MG63 (cell line): ENCODE data around the gene ARHGAP26. TPM values are rescaled to one million over a fixed set of nuclear protein-coding genes. Genes with fewer than 3 reads are reported as not detected.

ENCODE experiments used
- DNase-seq: peaks from one replicate; pipeline ENCODE4 v3.0.0-alpha.2; 2020
- H3K27me3 ChIP-seq: fragments of 250-450 bp; sonication (Bioruptor Pico); 2 replicates; pipeline ENCODE4 v1.5.1; 2020; ENCODE audit warnings: mild to moderate bottlenecking, moderate library complexity
- H3K36me3 ChIP-seq: fragments of 250-450 bp; sonication (Bioruptor Pico); 2 replicates; pipeline ENCODE4 v1.5.1; 2020; ENCODE audit warnings: mild to moderate bottlenecking, moderate library complexity
- H3K4me3 ChIP-seq: fragments of 250-450 bp; sonication (Bioruptor Pico); 2 replicates; pipeline ENCODE4 v1.5.1; 2020; ENCODE audit warnings: mild to moderate bottlenecking, moderate library complexity
- H3K9me3 ChIP-seq: fragments of 250-450 bp; sonication (Bioruptor Pico); 2 replicates; pipeline ENCODE4 v1.5.1; 2020; ENCODE audit warnings: mild to moderate bottlenecking, moderate library complexity
- total RNA-seq: library from RNA; depleted of rRNA; stranded (reverse); fragments of >200 nt; shearing (Covaris generic); gene quantifications from 2 replicates; pipeline ENCODE4 v1.2.3, GENCODE V29; 2014; ENCODE audit warnings: low replicate concordance

ARHGAP26 gene
- total RNA-seq, 1 experiment from 2014 or later: 1.3 TPM

DNA sequence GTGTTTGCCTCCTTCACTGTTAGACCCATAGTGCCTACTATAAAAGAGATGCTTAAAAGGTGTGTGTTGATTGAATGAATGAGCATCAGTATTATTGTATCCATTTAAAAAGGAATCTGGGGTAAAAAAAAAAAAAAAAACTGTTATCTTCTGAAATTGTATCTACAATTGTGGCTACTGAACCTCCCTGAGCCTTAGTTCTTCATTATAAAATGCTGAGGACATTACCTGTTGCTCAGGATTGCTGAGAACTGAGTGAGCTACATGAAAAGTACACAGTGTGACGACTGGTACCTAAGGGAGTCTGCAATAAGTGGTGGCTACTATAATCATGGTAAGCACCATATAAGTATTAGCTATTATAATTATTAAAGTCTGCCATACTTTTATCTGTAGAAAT lies 362.6 kb downstream of the ARHGAP26 start:
- no peaks in the 10 kb centered on the region for H3K36me3 ChIP-seq
- H3K27me3 ChIP-seq: no peaks in the 10 kb centered on the region
- H3K4me3 ChIP-seq: no peak overlapping the region
- DNase-seq: no peak
- no peaks in the 10 kb centered on the region for H3K9me3 ChIP-seq

DNA sequence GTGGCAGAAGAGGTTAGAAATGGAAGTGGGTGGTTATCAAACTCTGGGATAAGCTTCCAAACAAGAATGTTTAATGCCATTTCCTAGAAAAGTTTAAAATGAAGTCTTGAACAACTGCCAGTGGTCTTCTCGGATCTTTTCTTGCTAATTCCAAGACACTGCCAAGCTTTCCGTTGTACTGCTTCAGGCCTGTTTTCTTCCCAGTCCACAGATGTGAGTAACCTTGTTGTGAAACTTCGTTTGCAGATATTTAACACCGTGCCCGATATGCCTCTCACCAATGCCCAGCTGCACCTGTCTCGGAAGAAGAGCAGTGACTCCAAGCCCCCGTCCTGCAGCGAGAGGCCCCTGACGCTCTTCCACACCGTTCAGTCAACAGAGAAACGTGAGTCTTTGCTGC lies 363.5 kb downstream of the ARHGAP26 start:
- Histone ChIP-seq H3K27me3 (no peaks in the 10 kb centered on the region), H3K4me3 (no peak overlapping the region), H3K9me3 (no peaks in the 10 kb centered on the region), H3K36me3 (no peaks in the 10 kb centered on the region)
- no peak for DNase-seq

DNA sequence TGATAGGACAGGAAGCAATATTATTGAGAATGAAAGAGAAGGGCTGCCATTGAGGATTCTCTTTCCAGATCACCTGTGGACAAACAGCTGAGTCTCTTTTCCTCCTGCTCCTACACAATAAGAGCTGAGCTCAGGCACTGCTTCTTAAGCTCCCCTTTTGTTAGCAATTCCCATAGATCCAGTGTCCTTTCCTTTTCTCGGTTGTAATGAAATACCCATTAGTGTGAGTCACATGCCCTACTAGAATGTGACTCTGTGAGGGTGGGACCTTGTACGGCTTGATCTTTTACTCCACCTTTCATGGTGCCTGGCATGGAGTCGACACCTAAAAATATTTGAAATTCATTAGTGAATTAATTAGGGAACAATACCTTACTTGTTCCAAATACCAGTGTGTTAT lies 364.1 kb downstream of the ARHGAP26 start:
- no peaks in the 10 kb centered on the region for H3K27me3 ChIP-seq
- no peak overlapping the region for H3K4me3 ChIP-seq
- no peaks in the 10 kb centered on the region for H3K9me3 ChIP-seq
- no peak for DNase-seq
- no peaks in the 10 kb centered on the region for H3K36me3 ChIP-seq

DNA sequence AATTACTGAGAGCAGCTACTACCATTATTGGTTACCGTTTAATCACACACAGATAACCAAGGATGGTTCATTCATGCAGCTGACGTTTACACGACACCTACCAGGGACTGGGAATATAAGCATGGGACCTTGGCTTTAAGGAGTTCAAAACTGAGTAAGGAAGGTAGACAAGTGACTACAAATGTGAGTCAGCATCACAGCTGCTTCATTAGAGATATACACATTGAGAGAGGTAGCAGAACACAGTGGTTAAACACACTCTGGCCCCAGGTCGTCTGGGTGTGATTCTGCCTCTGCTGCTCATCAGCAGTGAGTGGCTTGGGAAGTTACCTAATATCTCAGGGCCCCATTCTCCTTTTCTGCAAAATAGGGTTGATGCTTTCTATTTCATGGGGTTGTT lies 364.7 kb downstream of the ARHGAP26 start:
- no peaks in the 10 kb centered on the region for H3K27me3 ChIP-seq
- no peaks in the 10 kb centered on the region for H3K9me3 ChIP-seq
- no peaks in the 10 kb centered on the region for H3K36me3 ChIP-seq
- DNase-seq: no peak
- no peak overlapping the region for H3K4me3 ChIP-seq

DNA sequence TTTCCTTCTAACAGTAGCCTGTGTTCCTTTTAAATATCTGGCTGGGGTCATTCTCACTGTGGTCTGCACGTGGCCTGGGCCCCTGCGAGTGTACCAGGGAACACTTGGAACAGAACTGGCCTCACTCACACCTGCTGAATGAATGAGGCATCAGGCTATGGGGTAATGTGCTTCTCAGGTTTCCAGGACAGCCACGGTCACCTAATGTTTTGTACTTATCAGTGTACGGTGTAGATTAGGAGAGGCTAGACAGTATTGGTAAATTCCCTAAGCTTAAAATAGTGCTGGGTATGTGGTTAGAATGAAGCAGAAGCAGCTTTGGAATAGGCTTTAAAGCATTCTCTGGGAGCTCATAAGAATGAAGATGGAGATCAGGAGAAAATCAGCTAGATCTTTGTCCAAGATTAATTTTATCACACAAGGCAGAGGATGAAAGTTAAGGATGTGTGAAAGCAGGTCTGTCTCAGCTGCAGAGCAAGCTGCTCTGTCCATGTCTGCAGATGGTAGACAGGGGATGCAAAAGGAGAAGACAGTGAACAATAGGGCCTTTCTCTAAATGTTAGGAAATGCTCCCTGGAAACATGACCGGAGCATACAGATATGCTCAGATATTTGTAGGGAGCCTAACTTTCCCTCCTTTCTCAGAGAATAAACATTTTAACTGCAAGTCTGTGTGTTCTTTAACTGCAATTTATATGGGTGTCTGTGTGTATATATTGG lies 365.8 kb downstream of the ARHGAP26 start:
- Histone ChIP-seq H3K27me3 (no peaks in the 10 kb centered on the region), H3K4me3 (no peak overlapping the region), H3K9me3 (no peaks in the 10 kb centered on the region), H3K36me3 (no peaks in the 10 kb centered on the region)
- no peak for DNase-seq

DNA sequence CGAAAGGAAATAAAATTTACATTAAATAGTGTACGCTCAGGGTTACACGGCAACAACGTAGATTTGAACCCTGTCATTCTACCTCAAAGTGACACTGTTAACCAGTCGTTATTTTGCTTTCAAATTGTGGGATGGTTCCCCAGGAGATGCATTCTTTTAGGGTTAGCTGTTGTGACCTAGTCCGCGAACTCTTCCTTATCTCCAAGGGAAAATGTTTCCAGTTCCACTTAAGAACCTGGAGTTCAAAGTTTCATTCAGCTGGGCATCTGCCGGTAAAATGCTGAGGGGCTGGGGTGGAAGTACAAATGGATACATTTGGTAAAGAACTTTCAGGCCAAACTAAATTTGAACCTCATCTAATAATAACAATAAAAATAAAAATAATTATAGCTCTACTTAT lies 368.7 kb downstream of the ARHGAP26 start:
- Histone ChIP-seq H3K27me3 (no peaks in the 10 kb centered on the region), H3K9me3 (no peaks in the 10 kb centered on the region), H3K4me3 (no peak overlapping the region), H3K36me3 (no peaks in the 10 kb centered on the region)
- no peak for DNase-seq

DNA sequence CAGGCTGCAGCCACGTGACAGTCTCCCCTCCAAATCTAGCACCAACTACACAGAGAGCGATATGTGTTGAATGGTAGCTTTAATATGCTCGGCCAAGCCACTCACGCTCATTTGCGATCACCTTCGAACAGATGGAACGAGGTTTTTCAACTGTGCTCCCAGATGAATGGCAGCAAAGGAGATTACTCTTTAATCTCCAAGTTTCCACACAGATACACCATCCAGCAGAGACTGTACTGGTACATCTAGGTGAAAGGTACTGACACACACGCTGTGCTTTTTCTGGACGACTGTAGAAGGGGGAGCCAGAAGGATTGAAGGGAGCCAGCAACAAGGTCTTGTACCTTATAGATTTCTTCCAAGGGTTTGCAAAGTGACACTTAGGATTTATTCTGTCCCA lies 369.4 kb downstream of the ARHGAP26 start:
- Histone ChIP-seq H3K27me3 (no peaks in the 10 kb centered on the region), H3K4me3 (no peak overlapping the region), H3K9me3 (no peaks in the 10 kb centered on the region), H3K36me3 (no peaks in the 10 kb centered on the region)
- no peak for DNase-seq

DNA sequence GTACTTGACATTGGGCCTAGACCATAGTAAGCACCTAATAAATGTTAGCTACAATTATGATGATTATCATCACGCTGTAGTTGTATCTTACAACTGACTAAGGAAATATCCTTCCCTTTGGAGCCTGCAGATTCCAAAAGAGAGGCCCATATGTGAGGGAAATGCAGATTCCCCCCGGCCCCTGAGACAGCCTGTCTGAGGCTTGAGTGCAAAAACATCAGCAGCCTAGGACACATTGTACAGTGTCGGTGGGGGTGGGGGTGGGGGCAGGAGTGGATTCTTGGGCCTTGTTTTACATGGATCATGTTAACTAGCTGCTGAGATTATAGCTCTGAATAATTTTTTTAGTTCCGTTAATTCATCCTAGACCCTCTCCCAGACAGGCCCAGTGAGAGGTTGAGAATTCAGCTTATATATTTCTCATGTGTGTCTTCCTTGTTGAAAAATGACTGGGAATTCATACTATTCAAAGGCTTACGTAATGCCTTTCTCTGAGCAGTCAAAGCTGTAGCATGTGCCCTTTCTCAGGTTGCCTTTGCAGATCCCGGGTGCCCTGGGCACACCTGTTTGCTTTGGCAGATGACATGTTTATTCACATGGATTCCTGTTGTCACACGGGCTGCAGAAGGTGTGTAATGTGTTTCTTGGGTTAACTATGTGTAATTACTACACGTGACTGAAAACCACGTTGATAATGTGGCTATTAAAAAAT lies 370.5 kb downstream of the ARHGAP26 start:
- DNase-seq: no peak
- no peaks in the 10 kb centered on the region for H3K27me3 ChIP-seq

DNA sequence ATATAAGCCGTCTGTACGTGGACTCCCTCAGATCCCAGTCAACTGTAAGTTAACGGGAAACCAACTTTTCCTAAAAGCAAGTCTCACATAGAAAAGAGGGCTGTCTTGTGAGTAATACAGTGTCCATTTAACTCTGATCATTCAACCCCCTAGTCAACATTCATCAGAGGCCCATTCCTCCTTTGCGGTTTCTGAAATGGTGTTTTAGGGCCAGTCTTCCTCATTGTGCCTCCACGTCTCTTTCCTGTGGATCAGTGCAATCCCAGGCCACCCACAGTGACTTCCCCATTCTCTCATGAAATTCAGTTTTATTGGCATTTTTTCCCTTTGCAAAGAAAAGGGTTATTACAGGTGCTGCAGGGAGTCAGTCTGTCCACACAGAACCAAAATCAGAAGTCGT lies 371.5 kb downstream of the ARHGAP26 start:
- Histone ChIP-seq H3K9me3 (no peaks in the 10 kb centered on the region; the same call in 1 of the 2 replicates), H3K36me3 (no peaks in the 10 kb centered on the region), H3K4me3 (no peak overlapping the region), H3K27me3 (no peaks in the 10 kb centered on the region)
- no peak for DNase-seq

More for the DNA sequence above, 370.5 kb downstream of the ARHGAP26 start:
- no peaks in the 10 kb centered on the region for H3K36me3 ChIP-seq
- no peak overlapping the region for H3K4me3 ChIP-seq
- H3K9me3 ChIP-seq: no peaks in the 10 kb centered on the region; the same call in 1 of the 2 replicates

DNA sequence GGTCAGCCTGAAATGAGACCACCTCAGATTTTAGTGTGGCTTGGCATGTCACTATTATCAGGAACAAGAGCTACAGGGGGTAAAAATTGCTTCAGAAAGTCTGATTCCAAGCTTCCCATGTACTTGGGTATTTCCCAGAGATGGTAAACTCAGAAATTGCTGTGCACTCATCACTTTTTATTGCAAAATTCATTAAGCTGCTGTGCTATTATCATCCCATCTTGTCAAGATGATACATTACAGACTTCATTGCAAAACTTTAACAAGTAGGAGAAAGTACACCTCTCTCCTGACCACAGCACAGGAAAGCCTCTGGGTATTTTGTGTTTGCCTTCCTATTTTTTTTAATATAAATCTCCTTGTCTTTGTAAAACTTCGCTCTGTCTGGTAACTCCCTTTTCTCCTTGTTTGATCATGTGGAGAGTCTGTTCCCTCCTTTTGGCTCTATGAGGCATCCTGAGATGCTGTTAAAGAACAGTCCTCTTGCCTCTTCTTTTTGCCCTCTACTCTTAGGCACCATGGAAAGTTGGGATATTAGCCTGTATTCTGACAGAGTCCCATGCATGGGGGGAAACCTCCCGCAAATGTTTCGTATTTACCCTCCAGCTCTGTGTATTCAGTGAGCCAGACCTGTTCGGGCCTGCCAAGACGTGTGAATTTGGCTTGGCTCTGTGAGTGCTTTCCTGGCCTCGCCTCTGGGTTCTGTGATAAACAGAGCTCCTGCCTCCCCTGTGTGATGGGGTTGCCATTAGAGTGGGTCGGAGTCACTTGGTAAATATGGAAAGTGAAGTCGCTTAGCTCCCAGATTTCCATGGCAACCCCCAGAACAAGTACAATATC lies 372.6 kb downstream of the ARHGAP26 start:
- Histone ChIP-seq H3K4me3 (no peak overlapping the region), H3K9me3 (no peaks in the 10 kb centered on the region; the same call in 1 of the 2 replicates), H3K27me3 (no peaks in the 10 kb centered on the region), H3K36me3 (no peaks in the 10 kb centered on the region)
- peak; percentile 59 for DNase-seq

DNA sequence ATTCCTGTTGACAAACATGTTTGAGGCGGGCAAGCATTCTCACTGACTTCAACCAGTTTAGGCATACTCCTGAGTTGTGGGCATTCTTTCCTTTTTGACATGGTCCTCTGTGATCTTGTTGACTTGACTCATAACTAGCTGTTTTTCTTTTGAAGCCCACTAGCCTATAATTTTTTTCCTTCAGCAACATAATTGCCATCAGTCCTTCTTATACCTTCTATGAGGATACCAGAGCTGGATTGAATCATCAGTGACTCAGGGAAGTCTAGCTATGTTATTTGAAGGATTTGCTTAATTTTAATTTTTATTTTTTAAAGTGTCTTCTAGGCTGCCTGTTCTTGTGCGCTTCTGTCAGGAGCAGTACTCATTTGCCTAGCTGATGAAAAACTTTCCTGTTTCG lies 373.8 kb downstream of the ARHGAP26 start:
- Histone ChIP-seq H3K9me3 (no peaks in the 10 kb centered on the region; the same call in 1 of the 2 replicates), H3K4me3 (no peak overlapping the region), H3K36me3 (no peaks in the 10 kb centered on the region), H3K27me3 (no peaks in the 10 kb centered on the region)
- DNase-seq: no peak

DNA sequence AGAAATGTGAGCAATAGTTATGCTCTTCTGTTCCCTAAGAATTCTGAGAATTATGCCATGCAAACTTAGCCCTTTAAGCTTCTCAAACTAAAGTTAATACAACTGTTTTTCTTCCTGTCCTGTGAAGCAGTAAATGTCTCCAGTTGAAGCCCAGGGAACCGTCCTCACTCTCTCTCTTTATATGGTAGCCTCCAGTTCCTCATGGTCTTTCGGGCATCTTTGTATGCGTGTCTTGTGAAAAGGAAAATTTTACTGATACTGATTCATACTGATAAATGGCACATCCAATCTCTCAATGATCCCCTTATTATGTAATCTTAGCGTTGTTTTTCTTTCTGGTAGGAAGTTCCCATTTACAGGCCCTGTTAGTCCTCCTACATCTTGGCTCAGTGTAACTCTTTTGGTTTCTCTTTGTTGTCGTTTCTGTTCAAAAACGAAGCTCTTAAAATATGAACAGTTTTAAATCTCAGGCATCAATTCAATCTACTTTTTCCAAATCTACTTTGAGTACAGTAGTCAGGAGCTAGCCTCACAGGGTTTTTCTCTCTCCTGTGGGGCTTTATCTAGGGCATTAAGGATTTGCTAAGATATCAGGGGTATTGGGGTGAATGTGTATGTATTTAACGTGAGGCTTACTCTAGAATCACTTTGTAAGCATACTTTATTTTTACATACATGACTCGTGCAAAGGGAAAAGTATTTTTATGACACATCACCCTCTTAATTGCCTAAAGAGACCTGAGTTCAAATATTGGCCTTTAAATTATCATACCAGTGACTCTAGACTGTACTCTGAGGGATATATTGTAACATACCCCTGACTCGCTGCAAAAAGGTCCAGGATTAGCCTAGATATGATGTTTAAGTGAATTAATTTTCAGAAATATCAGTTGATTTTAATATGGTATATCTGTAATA lies 375.3 kb downstream of the ARHGAP26 start:
- H3K27me3 ChIP-seq: no peaks in the 10 kb centered on the region
- no peak for DNase-seq
- H3K36me3 ChIP-seq: no peaks in the 10 kb centered on the region
- H3K4me3 ChIP-seq: no peak overlapping the region
- H3K9me3 ChIP-seq: no peaks in the 10 kb centered on the region; the same call in 1 of the 2 replicates

DNA sequence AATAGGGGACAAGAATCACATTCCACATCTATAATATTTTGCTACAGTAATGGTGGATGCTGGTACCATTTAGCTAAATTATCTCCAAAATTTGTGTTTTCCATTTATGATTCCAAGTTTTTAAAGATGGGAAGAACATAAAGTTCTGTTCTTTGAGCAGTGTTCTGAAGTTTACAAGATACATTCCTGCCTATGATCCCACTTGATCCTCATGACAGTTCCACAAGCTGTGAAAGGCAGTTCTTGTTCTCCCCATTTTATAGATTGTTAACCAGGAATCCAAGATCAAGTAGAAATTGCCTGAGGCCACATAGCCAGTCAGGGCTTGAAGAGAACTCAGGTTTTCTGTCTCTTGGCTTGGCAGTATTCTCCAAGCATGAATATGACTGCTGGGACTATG lies 376.0 kb downstream of the ARHGAP26 start:
- Histone ChIP-seq H3K36me3 (no peaks in the 10 kb centered on the region), H3K9me3 (no peaks in the 10 kb centered on the region; the same call in 1 of the 2 replicates), H3K4me3 (no peak overlapping the region), H3K27me3 (no peaks in the 10 kb centered on the region)
- DNase-seq: no peak

DNA sequence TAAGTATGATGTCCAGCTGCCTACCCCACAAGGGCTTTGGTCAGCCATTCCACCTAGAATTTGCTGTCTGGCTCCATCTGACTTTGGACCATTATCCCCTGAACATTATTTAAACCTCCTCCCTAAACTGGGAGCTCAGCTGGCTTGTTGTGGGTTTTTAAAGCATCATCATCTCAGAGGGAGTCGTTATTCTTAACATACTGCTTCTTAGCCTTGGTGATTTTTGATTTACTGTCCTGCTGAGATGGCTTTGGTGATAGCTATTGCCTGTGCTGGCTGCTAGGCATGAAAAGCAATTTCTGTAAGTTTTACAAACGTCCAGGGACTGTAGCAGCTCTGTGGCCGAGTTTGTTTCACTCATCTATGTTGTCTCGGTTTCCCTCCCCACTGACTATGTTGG lies 377.2 kb downstream of the ARHGAP26 start:
- Histone ChIP-seq H3K4me3 (no peak overlapping the region), H3K27me3 (no peaks in the 10 kb centered on the region), H3K9me3 (no peaks in the 10 kb centered on the region; the same call in 1 of the 2 replicates), H3K36me3 (no peaks in the 10 kb centered on the region)
- no peak for DNase-seq

DNA sequence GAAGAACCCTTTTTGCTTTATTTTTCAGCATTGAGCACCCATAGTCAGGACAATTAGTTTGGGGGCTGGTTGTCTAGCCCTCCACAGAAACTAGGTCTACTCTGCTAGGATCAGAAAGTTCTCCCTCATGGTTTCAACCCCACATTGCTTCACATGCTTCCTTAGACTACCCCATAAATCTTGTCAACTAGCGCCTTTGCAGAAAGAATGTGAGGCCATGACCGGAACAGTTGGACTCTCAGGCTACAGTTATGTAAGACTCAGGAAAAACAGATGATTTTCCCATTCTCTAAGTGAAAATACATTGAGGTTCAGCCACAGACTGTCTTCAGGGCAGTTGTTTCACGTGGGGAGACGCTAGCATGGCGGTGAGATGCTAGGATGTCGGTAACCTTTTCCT lies 377.7 kb downstream of the ARHGAP26 start:
- Histone ChIP-seq H3K36me3 (no peaks in the 10 kb centered on the region), H3K4me3 (no peak overlapping the region), H3K27me3 (no peaks in the 10 kb centered on the region), H3K9me3 (no peaks in the 10 kb centered on the region; the same call in 1 of the 2 replicates)
- no peak for DNase-seq

DNA sequence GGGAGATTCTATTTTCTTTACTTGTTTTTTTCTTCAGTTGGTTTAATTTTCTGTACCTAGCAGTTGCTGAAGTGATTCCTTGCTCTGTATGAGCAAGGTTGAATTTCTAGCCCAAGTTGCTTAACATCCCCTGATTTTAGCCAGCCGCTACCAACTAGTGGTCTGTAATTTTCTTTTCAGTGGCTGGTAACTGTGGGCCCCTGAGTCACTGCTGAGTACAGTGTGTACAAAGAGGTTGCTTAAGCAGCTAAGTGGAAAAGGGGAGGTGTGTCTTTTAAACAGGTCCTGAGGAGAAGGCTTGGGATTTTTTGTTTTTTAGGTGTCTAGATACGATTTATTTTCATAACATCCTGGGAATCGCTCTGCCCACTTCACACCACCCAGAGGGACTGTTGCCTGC lies 378.6 kb downstream of the ARHGAP26 start:
- Histone ChIP-seq H3K36me3 (no peaks in the 10 kb centered on the region), H3K4me3 (no peak overlapping the region), H3K27me3 (no peaks in the 10 kb centered on the region), H3K9me3 (no peaks in the 10 kb centered on the region; the same call in 1 of the 2 replicates)
- DNase-seq: no peak
